Stimulated activated CD8-positive, alpha-beta memory T cell treated with anti-CD3 and anti-CD28 coated beads, Interleukin-7, amount 100 ng/mL, for 1 hour (primary cell): ENCODE measurements around the gene RAB40B.

Experiments
- DNase-seq, 2 donors: peaks; one replicate each; pipeline ENCODE4 v3.0.0-alpha.2; 2020; ENCODE audit warnings: low read depth in 2 of 2

Gene RAB40B

DNA sequence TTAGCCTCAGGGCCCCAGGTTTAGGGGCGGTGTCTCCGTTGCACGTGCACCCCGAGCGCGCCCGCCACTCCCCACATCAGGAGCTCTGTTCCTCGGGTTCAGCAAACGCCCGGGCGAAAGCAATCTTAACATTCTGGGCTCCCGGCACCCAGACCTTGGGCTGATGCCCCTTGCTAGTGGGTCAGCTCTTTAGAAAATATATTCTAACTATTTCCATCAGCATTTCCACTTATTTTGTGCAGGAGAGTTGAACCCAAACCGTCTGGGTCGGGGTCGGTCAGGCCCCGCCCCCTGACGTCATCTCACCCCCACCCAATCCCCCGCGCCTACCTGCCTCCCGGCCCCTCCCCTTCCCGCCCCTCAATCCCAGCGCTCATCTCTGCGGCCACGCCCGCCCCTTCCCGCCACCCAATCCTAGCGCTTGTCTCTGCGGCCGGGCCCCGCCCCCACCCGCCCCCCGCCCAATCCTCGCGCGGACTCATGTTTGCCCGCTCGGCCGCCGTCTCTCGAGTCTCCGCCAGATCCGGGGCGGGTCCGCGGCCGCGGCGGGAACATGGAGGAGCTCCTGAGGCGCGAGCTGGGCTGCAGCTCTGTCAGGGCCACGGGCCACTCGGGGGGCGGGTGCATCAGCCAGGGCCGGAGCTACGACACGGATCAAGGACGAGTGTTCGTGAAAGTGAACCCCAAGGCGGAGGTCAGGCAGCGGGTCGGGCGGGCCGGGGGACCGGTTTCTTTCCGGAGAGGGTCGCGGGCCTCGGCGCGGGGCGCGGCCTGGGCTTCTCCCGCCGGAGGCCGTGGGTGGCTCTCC is 17.9 kb upstream of the RAB40B start, which contains the start of gene FN3KRP:
Gene FN3KRP (plus strand): TSS at position 504 of the 808 bp plus-strand sequence. CDS start 50 bp downstream, at position 554.
- peak; percentile 68 to 87 for DNase-seq

DNA sequence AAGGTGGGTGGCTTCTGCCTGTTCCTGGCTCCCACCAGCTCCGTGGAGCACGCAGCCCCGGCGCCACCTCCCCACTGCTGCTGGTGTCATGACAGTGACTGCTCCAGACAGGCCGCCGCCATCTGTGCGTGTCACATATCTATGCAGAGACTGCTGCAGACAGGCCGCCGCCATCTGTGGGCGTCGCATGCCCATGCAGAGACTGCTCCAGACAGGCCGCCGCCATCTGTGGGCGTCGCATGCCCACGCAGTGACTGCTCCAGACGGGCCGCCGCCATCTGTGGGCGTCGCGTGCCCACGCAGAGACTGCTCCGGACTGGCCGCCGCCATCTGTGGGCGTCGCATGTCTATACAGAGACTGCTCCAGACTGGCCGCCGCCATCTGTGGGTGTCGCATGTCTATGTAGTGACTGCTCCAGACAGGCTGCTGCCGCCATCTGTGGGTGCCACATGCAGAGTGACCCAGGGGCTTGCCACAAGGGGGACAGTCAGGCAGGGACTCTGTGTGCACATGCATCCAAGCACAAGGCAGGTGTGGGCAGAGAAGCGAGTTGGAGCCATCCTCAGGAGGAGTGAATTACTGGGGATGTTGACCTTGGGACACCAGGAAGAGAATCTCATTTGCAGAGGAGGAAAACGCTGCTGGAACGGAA is 14.7 kb upstream of the RAB40B start:
- no peak for DNase-seq

- no peak for DNase-seq
Measured at GRCh38 chr17:82710499-82711232, 12.2 kb upstream of the RAB40B start.

DNA sequence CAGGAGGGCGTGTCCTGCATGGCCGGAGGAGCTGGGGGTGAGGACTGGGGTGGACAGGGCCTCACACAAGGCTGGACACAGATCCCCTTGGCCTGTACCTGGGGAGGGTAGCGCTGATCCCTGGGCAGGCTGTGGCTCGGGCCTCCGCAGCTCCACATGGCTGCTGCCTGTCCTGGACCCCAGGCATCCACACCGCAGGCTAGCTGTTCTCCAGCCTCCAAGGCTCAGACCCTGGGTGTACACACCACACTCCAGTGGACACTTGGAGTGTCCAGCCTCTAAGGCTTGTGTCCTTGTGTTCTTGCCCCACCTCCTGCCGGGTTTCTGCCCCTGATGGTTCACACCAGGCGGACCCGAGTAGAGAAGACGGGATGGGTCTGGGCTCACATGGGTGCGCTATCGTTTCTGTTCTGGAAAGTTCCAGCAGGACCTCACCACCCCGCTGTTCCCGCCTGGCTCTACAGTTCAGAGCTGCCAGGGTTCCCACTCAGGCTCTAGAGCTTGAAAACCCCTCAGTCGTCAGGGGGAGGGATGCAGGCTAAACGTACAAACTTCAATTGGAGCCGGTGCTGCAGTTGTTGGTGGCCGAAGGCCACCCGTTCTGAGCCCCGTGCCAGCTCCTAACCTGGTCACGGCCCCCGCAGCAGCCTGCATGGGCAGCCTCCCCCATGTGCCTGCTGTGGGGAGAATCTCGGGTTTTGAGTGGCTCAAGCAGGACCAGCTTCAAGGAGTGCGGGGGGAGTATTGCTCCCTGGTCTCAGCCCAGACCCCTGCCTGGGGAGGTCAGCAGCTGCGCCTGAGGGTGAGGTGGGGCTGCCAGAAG is 11.4 kb upstream of the RAB40B start:
- no peak for DNase-seq

GRCh38 chr17:82709024-82709675 is 10.7 kb upstream of the RAB40B start:
- DNase-seq: no peak

GRCh38 chr17:82705756-82706155 is 7.3 kb upstream of the RAB40B start:
- DNase-seq: no peak

- no peak for DNase-seq
Measured at GRCh38 chr17:82704886-82705285, 6.4 kb upstream of the RAB40B start.

DNA sequence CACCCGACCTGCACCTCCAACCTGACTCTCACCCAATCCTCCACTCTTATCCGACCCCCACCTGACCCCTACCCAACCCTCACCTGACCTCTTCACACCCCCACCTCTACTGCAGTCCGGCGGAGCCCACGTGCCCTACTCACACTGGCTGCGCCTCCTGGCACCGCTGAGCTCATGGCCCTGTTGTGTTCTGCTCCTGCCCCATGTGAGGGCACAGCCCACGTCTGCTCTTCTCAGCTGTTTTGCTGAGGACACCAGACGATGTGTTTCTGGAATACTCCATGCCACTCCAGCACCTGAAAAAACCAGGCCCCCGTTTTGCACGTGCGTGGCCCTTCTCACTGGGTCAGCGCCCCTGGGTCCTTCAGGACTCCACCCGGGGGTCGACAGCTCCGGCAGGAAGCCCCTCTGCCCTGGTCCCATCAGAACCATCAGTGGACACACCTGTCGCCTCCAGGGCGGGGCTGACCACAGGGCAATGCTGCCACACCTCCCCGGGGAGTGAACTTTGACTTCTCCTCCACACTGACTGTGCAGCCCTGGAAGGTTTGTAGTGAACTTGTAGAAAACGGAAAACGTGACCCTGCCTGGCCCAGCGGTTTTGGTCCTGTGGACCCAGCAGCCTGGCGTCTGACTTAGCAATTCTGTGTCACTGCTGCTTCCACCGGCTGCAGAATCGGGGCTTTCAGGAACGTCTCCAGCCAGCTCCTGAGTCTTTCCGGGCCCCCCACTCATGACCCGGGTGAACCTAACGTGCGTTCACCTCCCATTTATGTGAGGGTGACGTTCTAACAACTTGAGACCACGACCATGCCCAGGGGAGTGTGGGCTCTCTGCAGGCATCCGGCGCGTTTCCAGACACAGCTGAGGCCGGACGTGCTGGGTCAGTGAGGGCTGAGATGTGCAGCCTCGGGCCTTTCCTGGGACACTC is 5.7 kb upstream of the RAB40B start:
- DNase-seq: no peak

DNA sequence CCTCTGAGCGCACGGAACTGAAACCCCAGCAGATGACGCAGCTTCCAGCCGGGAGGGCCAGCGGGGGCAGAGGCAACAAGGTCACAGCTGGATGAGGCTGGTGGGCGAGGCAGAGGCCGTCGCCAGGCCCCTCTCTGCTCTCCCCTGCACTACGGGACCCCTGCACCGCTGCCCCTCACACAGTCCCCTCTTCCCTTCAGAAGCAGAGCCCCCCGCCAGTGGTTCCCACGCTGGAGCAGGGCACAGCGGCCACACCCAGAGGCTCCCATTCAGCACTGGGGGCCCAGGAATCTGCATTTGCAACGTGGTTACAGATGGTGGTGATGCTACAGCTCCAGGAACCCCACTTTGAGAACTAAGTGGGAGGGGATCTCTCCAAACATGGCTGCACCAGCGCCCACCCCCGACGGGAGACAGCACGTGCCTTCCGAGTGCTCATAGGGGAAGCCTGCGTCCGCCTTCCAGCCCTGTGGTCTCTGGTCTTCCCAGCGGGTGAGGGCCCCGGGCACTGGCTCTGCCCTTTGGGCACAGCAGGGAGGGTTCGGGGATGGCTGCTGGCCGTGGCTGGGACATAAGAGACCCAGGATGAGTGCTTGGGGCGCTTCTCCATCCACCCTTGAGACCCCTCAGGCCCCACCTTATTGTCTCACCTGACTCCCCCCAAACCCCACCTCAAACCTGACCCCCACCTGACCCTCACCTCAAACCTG is 4.7 kb upstream of the RAB40B start:
- DNase-seq: no peak

- no peak for DNase-seq
Measured at GRCh38 chr17:82702231-82702927, 3.9 kb upstream of the RAB40B start.

- no peak for DNase-seq
Measured at GRCh38 chr17:82699551-82699950, 1.1 kb upstream of the RAB40B start.

DNA sequence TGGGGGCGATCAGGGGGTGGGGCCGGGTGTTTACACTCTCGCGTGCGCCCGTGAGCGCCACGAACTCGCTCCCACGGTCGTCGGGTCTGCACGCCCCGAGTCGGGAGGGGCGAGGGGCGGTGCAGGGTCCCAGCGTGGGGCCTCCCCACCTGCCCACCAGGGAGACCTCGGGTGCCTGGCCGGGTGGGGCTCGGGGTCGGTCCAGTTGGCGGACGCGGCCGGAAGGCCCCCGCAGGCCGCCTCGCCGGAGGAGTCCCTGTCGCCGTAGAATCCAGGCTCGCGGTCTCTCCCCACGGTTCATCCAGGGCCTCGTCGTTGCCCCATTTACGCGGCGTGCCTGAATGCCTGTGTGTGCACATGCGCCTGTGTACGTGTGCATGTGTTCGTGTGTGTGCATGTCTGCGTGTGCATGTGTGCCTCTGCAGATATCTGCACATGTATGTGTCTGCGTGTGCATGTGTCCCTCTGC is 510 bp upstream of the RAB40B start:
- no peak for DNase-seq

DNA sequence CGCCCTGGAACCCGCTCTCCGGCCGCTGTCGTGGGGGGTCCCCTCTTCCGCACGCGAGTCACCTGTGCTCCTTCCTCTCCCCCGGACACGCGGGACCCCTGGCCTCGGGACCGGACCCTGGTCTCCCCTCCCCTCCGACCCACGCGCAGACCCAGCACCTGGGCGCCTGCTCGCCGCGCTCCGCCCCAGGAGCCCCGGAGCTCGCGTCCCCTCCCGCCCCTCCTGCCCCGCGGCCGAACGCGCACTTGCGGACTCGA is 762 bp downstream of the RAB40B start:
- no peak for DNase-seq

- DNase-seq: no peak
Measured at GRCh38 chr17:82696916-82697807, 1.3 kb downstream of the RAB40B start.

DNA sequence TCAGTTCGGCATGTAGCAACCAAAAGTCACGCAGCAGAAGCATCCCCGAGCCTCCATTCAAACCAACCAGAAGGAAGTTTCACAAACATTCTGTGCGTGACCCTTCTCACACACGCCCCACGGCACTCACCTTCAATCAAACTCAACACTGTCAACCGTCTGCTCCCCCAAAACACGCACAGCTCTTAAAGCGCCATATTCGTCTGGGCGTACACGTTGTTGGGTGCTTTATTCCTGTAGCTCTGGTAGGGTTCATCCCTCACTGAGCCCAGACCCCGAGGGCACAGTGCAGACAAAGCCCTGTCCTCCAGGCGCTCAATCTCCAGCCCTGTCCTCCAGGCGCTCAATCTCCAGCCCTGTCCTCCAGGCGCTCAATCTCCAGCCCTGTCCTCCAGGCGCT is 2.2 kb downstream of the RAB40B start:
- DNase-seq: no peak

DNA sequence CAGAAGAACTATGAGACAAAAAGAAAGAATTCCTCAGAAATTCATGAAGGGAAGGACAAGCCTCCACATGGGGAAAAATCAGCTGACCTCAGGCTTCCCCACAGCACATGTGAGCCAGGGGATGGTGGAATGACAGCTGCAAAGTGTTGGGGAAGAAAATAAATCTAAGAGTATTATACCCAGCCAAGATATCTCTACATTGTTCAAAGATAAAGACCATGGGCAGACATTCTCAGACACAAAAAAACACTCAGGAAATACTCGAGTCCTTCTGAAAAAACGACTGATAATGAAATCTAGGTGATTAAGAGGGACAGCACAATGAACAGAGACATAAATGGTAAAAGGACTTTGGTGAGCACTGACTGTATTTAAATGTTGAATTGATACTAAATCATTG is 3.9 kb downstream of the RAB40B start:
- DNase-seq: no peak

DNA sequence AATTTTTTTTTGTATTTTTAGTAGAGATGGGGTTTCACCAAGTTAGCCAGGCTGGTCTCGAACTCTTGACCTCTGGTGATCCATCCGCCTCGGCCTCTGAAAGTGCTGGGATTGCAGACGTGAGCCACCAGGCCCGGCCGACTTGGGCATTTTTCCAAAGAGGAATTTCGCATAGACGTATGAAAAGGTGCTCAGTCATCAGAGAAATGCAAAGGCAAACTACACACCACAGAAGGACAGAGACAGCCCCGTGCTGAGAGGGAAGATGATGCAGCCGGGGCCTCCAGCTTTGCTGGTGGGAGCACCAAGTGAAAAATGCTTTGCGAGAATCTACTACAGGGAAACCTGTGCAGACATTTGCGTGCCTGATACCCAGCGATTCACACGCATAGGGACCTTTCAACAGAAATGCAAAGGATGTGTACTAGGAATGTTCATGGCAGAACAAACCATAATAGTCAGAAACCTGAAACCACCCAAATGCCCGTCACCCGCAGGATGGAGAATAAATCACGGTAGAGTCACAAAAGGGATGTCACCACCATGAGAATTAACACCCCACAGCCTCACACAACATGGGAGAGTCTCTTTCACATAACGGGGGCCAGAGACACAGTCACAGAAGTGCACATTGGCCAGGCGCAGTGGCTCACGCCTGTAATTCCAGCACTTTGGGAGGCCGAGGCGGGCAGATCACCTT is 5.2 kb downstream of the RAB40B start:
- no peak for DNase-seq
